ENCODE measurements around the gene TNFRSF6B.

- no peak for TF ChIP-seq CTCF (IDR thresholded peaks at IDR 0.05; ENCODE audit: insufficient read depth, low read length, poor library complexity, severe bottlenecking)
- no peak for TF ChIP-seq EZH2phosphoT487 (conservative IDR thresholded peaks at IDR 0.05; ENCODE audit: low read length)
Observed at GRCh38 chr20:63693733-63694583, 2.5 kb upstream of the TNFRSF6B start.

Measured in SU-DHL-6 (cell line).